Fibroblast of mammary gland (primary cell): ENCODE data around the gene TEX14.

Experiments
- DNase-seq: peaks from one replicate; pipeline ENCODE4 v3.0.0-alpha.2; 2010; ENCODE audit warnings: low read depth
- H3K4me3 ChIP-seq: 2 replicates; pipeline ENCODE4 v1.5.1; 2011; ENCODE audit warnings: low read depth, mild to moderate bottlenecking, low read length, moderate library complexity; ENCODE audit not compliant: control insufficient read depth
- TF ChIP-seq, protein P1 (sequence below): conservative IDR thresholded peaks from 2 replicates; pipeline ENCODE4 v1.5.1; 2011; ENCODE audit warnings: low read depth, low read length, inconsistent platforms; ENCODE audit not compliant: control insufficient read depth, insufficient read depth

The TEX14 gene

DNA sequence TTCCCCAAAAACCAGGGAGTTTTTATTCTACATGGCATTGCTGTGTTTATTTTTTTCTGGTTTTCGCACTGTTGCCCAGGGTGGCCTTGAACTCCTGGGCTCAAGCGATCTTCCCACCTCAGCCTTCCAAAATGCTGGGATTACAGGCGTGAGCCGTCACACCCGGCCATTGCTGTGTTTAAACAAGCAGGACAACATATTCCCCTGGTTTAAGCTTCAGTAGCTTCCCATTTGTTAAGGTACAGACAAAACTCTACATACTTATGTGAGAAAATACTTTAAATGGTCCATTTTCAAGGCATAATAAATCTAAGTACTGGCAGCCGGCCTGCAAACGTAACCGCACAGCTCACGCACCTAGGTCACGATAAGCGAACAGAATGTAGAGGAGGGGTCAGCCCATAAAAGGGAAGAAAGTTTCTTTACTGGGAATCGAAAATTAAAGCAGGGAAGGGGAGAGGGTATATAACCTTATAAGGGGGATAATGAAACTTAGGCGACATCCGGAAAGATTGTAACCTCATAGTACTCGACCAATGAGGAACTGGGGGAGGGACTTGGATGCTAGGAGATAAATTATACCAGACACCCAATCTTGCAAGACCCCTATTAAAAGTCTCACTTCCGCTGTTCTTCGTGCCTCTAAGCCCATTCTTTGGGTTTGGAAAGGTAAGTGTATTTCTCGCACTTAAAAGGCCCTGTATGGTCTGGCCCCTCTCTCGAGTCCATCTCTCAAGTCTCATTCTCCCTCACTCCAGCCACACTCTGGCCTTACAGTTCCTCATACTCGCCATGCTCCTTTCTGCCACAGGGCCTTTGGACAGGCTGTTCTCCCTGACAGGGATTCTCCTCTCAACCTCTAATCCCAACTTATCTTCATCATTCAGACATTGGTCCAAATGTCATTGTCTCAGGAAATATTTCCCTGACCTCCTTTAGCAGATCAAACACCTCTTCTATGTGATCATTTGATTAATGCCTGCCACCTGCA, 59.2 kb downstream of the TEX14 start:
- H3K4me3 ChIP-seq: peak overlapping the region; percentile 48
- DNase-seq: no peak
- TF ChIP-seq, protein P1, sequence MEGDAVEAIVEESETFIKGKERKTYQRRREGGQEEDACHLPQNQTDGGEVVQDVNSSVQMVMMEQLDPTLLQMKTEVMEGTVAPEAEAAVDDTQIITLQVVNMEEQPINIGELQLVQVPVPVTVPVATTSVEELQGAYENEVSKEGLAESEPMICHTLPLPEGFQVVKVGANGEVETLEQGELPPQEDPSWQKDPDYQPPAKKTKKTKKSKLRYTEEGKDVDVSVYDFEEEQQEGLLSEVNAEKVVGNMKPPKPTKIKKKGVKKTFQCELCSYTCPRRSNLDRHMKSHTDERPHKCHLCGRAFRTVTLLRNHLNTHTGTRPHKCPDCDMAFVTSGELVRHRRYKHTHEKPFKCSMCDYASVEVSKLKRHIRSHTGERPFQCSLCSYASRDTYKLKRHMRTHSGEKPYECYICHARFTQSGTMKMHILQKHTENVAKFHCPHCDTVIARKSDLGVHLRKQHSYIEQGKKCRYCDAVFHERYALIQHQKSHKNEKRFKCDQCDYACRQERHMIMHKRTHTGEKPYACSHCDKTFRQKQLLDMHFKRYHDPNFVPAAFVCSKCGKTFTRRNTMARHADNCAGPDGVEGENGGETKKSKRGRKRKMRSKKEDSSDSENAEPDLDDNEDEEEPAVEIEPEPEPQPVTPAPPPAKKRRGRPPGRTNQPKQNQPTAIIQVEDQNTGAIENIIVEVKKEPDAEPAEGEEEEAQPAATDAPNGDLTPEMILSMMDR: no peak

DNA sequence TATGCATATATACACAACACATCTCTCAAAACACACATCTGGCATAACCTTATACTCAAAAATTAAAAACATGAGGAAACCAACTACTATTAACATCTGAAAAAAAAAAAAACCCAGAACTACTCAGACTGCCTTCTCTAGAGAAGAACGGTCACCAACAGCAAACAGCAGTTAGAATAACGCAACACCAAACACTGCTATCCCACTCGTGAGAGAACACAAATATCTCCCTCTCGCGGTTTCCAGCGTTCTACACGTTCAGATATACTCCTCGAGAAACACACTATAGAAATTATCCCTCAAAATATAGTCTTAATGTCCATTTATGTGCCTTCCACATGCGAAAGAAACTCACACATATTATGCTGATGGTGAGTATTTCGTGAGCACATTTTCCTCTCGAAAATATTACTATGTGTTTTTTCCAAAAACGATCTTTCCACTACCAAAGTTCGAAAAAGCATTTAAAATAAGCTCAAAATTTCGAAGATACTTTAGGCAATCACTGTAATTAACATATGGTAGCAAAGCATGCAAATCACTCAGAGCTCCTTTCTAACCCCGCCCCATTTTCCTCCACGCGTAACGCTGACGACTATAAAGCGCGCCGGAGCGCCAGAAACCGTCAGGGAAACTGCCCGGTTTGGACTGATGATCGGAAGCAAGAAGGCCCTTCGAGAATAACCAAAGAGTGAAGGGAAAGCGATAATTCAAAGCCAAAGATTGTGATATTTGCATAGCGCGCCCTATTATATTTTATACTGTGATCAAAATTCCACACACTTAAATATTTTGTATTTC, 60.1 kb downstream of the TEX14 start:
- DNase-seq: peak; percentile 99
- TF ChIP-seq, protein P1: peak; percentile 13
- peak overlapping the region; percentile 48 for H3K4me3 ChIP-seq

DNA sequence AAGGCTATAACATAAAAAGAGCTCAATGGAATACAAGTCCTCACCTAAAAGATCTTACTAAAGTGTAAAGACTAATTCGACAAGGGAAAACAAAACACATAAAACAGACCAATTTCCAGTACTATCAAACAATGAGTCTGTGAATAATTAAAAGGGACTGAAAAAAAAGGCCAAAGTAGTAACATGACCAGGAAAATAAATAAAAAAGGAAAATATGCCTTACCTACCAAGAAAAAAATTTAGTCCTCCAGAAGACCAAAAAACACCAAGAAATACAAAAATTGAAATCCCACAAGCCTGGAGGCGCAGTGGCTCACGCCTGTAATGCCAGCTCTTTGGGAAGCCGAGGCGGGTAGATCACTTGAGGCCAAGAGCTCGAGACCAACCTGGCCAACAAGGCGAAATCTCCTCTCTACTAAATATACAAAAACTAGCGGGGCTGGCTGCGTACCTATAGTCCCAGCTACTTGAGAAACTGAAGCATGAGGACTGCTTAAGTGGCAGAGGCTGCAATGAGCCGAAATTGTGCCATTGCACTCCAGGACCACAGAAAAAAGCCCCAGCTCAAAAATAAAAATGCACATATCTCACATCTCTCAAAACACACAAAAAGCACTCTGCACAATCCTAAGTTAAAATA, 60.8 kb downstream of the TEX14 start:
- TF ChIP-seq, protein P1: no peak
- H3K4me3 ChIP-seq: no peak overlapping the region
- no peak for DNase-seq

DNA sequence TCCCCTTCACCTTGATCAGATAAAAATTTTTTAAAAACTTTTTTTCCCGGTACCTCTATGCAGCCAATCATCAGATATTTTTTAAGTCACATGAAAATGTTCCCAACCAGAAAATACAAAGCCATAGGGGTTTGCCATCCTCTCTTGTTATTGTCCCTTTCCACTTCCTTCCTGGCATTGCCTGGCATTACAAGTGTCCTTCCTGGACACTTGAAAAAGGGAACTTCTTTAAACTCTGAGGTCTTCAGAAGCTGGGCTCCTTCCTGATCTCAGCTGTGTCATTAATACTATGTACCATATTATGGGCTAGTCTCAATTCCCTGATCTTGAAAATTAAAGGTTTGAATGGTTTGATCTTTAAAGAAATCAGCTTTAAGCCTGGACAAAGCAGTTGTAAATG, 64.9 kb downstream of the TEX14 start:
- H3K4me3 ChIP-seq: no peak overlapping the region
- DNase-seq: no peak
- TF ChIP-seq, protein P1: no peak

DNA sequence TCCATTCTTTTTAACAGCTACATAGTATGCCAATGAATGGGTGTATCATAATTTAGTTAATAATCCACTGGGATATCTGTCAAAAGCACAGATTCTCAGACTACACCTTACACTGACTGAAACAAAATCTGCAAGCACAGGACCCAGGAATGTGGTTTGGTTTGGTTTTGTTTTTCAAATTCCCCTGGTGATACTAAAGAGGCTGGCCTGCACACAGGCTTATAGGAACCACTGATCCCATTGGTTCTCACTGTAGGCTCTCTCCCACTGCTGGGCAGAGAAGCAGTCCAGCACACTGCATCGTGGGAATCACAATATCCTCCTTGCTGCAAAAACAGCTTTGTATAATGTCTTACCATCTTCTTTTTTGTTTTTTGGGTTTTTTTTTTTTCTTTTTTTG, 67.1 kb downstream of the TEX14 start:
- no peak for DNase-seq
- TF ChIP-seq, protein P1: no peak

DNA sequence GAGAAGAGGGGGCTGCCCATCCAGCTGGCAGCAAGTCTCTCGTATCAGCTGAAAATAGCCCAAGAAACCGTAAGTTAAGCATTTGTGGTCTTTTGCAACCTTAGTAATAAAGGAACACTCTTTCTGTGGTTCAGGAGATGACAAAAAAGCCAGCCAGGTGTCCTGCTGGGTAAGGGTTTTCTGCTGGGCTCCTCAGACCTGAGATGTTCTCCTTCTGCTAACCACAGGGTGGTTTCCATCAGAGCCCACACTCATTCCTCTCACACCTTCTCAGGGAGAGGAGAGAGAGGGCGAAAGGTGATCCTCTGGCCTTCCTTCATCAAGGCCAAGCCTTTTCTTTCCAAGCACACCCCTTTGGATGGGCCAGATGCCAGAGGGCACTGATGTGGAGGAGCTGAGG, 70.7 kb downstream of the TEX14 start:
- H3K4me3 ChIP-seq: no peak overlapping the region
- TF ChIP-seq, protein P1: no peak
- DNase-seq: no peak

More for the DNA sequence above, 67.1 kb downstream of the TEX14 start:
- H3K4me3 ChIP-seq: no peak overlapping the region
